GM12891 (cell line): Measurements from ENCODE around the gene ITSN1.

Experiments
- POLR2A ChIP-seq: IDR thresholded peaks from 2 replicates; pipeline ENCODE4 v1.6.1; 2011; ENCODE audit warnings: low read depth, low read length, control low read depth
- POLR2AphosphoS5 ChIP-seq: IDR thresholded peaks from 2 replicates; pipeline ENCODE4 v1.6.1; 2011; ENCODE audit warnings: low read depth, low read length, control low read depth
- POU2F2 ChIP-seq: IDR thresholded peaks from 2 replicates; pipeline ENCODE4 v1.6.1; 2011; ENCODE audit warnings: low read depth, mild to moderate bottlenecking, control low read depth, low read length, moderate library complexity
- SPI1 ChIP-seq: IDR thresholded peaks from 2 replicates; pipeline ENCODE4 v1.6.1; 2011; ENCODE audit warnings: low read depth, low read length, control low read depth
- TAF1 ChIP-seq: IDR thresholded peaks from 2 replicates; pipeline ENCODE4 v1.6.1; 2011; ENCODE audit warnings: low read depth, low read length, control low read depth

DNA sequence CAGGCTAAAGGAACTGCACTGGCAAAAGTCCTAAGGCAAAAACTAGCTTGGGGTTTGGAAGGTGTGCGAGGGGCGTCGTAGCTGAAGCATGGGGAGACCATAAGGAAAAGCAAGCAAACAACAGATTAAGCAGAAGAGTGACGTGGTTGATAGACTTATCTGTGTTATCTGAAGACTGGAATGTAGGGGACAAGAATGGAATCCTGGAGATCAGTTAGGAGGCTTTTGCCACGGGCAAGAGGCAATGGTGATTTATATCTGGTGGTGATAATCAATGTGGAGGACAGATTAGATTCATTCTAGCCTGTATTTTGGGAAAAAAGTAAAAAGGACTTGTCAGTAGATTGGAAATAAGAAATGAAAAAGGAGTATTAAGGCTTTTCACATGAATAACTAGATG, 97.4 kb downstream of the ITSN1 start:
- TF ChIP-seq POLR2A (no peak), POLR2AphosphoS5 (no peak), TAF1 (no peak), SPI1 (no peak), POU2F2 (no peak)
